Endothelial cell of umbilical vein (primary cell): Measurements from ENCODE around the gene MUC4. TPM values are rescaled to one million over a fixed set of nuclear protein-coding genes. Genes with fewer than 3 reads are reported as not detected.
"Not testable (repeated sequence)": the region's sequence is repeated elsewhere in the genome, so short reads cannot be mapped to it uniquely, and the experiment has no call there.

ENCODE experiments used
- BruUV-seq: library from RNA; stranded (reverse); fragments of 400-500 nt; replicated peaks from 2 replicates; lab custom pipeline; 2021; lab: Mats Ljungman, UMichigan
- CTCF ChIA-PET: fragments of 300-600, 350-600 bp; sonication (Branson Sonifier 250); formaldehyde crosslinking; loops from one replicate; lab custom pipeline; 2021; ENCODE audit warnings: antibody characterized with exemption, inconsistent platforms; lab: Charles Lee
- POLR2A ChIA-PET: fragments of 300-600, 350-600 bp; sonication (Branson Sonifier 250); formaldehyde crosslinking; loops from one replicate; lab custom pipeline; 2021; ENCODE audit warnings: antibody characterized with exemption, inconsistent platforms; lab: Charles Lee
- DNase-seq: peaks from one replicate; pipeline ENCODE4 v3.0.0-alpha.2; 2011; ENCODE audit warnings: low read depth, low spot score
- FAIRE-seq: peaks from 2 replicates; lab custom pipeline; 2011; peaks lifted over from hg19 to GRCh38; lab: Jason Lieb, UNC
- H2AFZ ChIP-seq: 2 replicates; pipeline ENCODE4 v1.6.0; 2012; ENCODE audit warnings: low read depth, low read length, control low read depth, inconsistent platforms
- H3K27ac ChIP-seq: 2 replicates; pipeline ENCODE4 v1.5.1; 2011; ENCODE audit warnings: low read depth, mild to moderate bottlenecking, control low read depth, low read length, moderate library complexity; ENCODE audit not compliant: insufficient read depth
- H3K27me3 ChIP-seq, 2 experiments: 2 replicates each; pipeline versions ENCODE4 v1.6.0 to v1.6.1; 2011; ENCODE audit warnings: low read length in 2 of 2, mixed read lengths in 1 of 2; ENCODE audit not compliant: control insufficient read depth in 2 of 2, insufficient read depth in 2 of 2
- H3K36me3 ChIP-seq, 2 experiments: 2 replicates in 1 of 2; 3 replicates in 1 of 2; pipeline ENCODE4 v1.5.1; 2011; ENCODE audit warnings: low read length in 2 of 2, mild to moderate bottlenecking in 1 of 2, moderate library complexity in 1 of 2; ENCODE audit not compliant: control insufficient read depth in 2 of 2, insufficient read depth in 2 of 2; ENCODE audit errors: extremely low read depth in 1 of 2
- H3K4me1 ChIP-seq: 3 replicates; pipeline ENCODE4 v1.5.1; 2011; ENCODE audit warnings: mild to moderate bottlenecking, low read length; ENCODE audit not compliant: control insufficient read depth, insufficient read depth; ENCODE audit errors: extremely low read depth
- H3K4me2 ChIP-seq: 2 replicates; pipeline ENCODE4 v1.6.1; 2011; ENCODE audit warnings: low read length, control low read depth, mixed read lengths; ENCODE audit not compliant: insufficient read depth
- H3K4me3 ChIP-seq, 3 experiments: fragments of 200-600 bp in 1 of 3; sonication (generic), shearing (Covaris generic) in 1 of 3; replicated peaks in 1 of 3; 2 replicates each; pipeline ENCODE4 v1.5.1; 2011 to 2016; ENCODE audit warnings: control low read depth in 3 of 3, low read length in 3 of 3, mild to moderate bottlenecking in 2 of 3, inconsistent platforms in 1 of 3, low read depth in 1 of 3, moderate library complexity in 1 of 3; ENCODE audit not compliant: insufficient read depth in 1 of 3
- H3K79me2 ChIP-seq: 2 replicates; pipeline ENCODE4 v1.6.0; 2012; ENCODE audit warnings: low read length, inconsistent platforms; ENCODE audit not compliant: control insufficient read depth, insufficient read depth
- H3K9ac ChIP-seq: replicated peaks from 2 replicates; pipeline ENCODE3; 2011; ENCODE audit warnings: low read length, control low read depth; ENCODE audit not compliant: insufficient read depth; ENCODE audit errors: extremely low read depth
- H3K9me1 ChIP-seq: replicated peaks from 3 replicates; pipeline ENCODE4 v1.6.0; 2011; ENCODE audit warnings: mild to moderate bottlenecking, low read length; ENCODE audit not compliant: control insufficient read depth, insufficient read depth; ENCODE audit errors: extremely low read depth
- H3K9me3 ChIP-seq: replicated peaks from 2 replicates; pipeline ENCODE4 v1.5.1; 2012; ENCODE audit warnings: low read length, inconsistent platforms; ENCODE audit not compliant: control insufficient read depth, insufficient read depth
- H4K20me1 ChIP-seq: replicated peaks from 2 replicates; pipeline ENCODE3; 2011; ENCODE audit warnings: mild to moderate bottlenecking, low read length; ENCODE audit not compliant: control insufficient read depth, insufficient read depth; ENCODE audit errors: extremely low read depth
- EZH2 ChIP-seq: IDR thresholded peaks from 2 replicates; pipeline ENCODE4 v1.6.1; 2012; ENCODE audit warnings: borderline replicate concordance, low read depth, mild to moderate bottlenecking, moderate library complexity, low read length, inconsistent platforms; ENCODE audit not compliant: severe bottlenecking
- FOS ChIP-seq: IDR thresholded peaks from 2 replicates; pipeline ENCODE4 v1.6.1; 2011; ENCODE audit warnings: mild to moderate bottlenecking, low read length, moderate library complexity, borderline replicate concordance; ENCODE audit not compliant: insufficient read depth
- GATA2 ChIP-seq: IDR thresholded peaks from 2 replicates; pipeline ENCODE4 v1.7.0; 2011; ENCODE audit warnings: low read depth, mild to moderate bottlenecking, moderate library complexity, mixed read lengths, low read length; ENCODE audit not compliant: insufficient read length, insufficient read depth
- POLR2AphosphoS5 ChIP-seq: IDR thresholded peaks from 2 replicates; pipeline ENCODE4 v1.6.1; 2012; ENCODE audit warnings: low read depth, mild to moderate bottlenecking, control low read depth, low read length, moderate library complexity; ENCODE audit not compliant: insufficient read depth
- dilution Hi-C: fragments of 300-500 bp; cut with MboI; formaldehyde crosslinking; loops from one replicate; pipeline ENCODE4 v1.15.0; 2019; ENCODE audit warnings: low sequenced_read_pairs; ENCODE audit not compliant: extremely low pct_ligation_motif_present
- intact Hi-C: fragments of 100-400 bp; cut with micrococcal nuclease; formaldehyde crosslinking; loops from one replicate; pipeline ENCODE4 v1.10.0; 2022
- polyA plus RNA-seq, 4 experiments: library from polyadenylated mRNA; depleted of rRNA in 3 of 4; stranded (reverse) in 3 of 4; unstranded in 1 of 4; fragments of >200 nt; gene quantifications; 2 replicates each; pipeline versions ENCODE4 v1.2.1 to v1.2.3, GENCODE V29; 2011 to 2012; ENCODE audit warnings: missing spikeins in 1 of 4
- total RNA-seq: library from RNA; stranded (reverse); gene quantifications from 2 replicates; pipeline ENCODE4 v1.2.3, GENCODE V29; 2021

MUC4 gene
- total and polyA plus RNA-seq, 2 donors (not counting 3 experiments of a cell fraction or from before 2014, with no cell fraction given): 0.04 TPM; not detected in 1

GRCh38 chr3:195784031-195784430 lies 27.7 kb downstream of the MUC4 start:
- BruUV-seq, CTCF ChIA-PET, H3K9me3 ChIP-seq, H3K4me3 ChIP-seq, H3K4me1 ChIP-seq, H3K9ac ChIP-seq, H3K36me3 ChIP-seq, H3K9me1 ChIP-seq, H3K27ac ChIP-seq, POLR2A ChIA-PET, H3K27me3 ChIP-seq, H3K79me2 ChIP-seq, H4K20me1 ChIP-seq, H2AFZ ChIP-seq, intact Hi-C loops, H3K4me2 ChIP-seq, FAIRE-seq, DNase-seq, dilution Hi-C loops: not testable (repeated sequence)

DNA sequence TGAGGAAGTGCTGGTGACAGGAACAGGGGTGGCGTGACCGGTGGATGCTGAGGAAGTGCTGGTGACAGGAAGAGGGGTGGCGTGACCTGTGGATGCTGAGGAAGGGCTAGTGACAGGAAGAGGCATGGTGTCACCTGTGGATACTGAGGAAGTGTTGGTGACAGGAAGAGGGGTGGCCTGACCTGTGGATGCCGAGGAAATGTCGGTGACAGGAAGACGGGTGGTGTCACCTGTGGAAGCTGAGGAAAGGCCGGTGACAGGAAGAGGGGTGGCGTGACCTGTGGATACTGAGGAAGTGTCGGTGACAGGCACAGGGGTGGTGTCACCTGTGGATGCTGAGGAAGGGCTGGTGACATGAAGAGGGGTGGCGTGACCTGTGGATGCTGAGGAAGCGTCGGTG lies 30.5 kb downstream of the MUC4 start:
- H3K27me3 ChIP-seq, H3K9me3 ChIP-seq, H2AFZ ChIP-seq, intact Hi-C loops, H3K36me3 ChIP-seq, H3K4me1 ChIP-seq, DNase-seq, H3K9me1 ChIP-seq, H4K20me1 ChIP-seq, dilution Hi-C loops, CTCF ChIA-PET, H3K27ac ChIP-seq, H3K4me3 ChIP-seq, BruUV-seq, POLR2A ChIA-PET, H3K79me2 ChIP-seq, FAIRE-seq, H3K9ac ChIP-seq, H3K4me2 ChIP-seq: not testable (repeated sequence)

GRCh38 chr3:195777975-195778374 lies 33.8 kb downstream of the MUC4 start:
- CTCF ChIA-PET: no interaction called here

More at GRCh38 chr3:195777975-195778374, 33.8 kb downstream of the MUC4 start:
- Histone ChIP-seq H3K4me1 (no peaks in the 10 kb centered on the region), H3K79me2 (no peaks in the 10 kb centered on the region), H3K36me3 (no peaks in the 10 kb centered on the region), H3K9ac (no peak overlapping the region), H3K27me3 (no peaks in the 10 kb centered on the region), H3K9me1 (no peaks in the 10 kb centered on the region), H3K27ac (no peak overlapping the region), H3K4me3 (no peak overlapping the region), H3K9me3 (no peaks in the 10 kb centered on the region), H2AFZ (no peak overlapping the region), H3K4me2 (no peak overlapping the region), H4K20me1 (no peaks in the 10 kb centered on the region)
- no peak for DNase-seq
- FAIRE-seq: no peak
- intact Hi-C loops: no loop called here
- POLR2A ChIA-PET: no interaction called here
- dilution Hi-C loops: no loop called here
- BruUV-seq: no TSS peak
- no peak for TF ChIP-seq FOS
- no peak for TF ChIP-seq EZH2
- TF ChIP-seq GATA2: no peak
- no peak for TF ChIP-seq POLR2AphosphoS5
